SU-DHL-6 (cell line): Measurements from ENCODE around the gene APOL6.

Experiments used
- H2AFZ ChIP-seq: fragments of 200-600 bp; sonication (generic); 2 replicates; pipeline ENCODE4 v1.6.1; 2014; ENCODE audit warnings: low read depth, mild to moderate bottlenecking, moderate library complexity, mixed read lengths, antibody characterized with exemption, low read length; ENCODE audit not compliant: severe bottlenecking
- H3F3A ChIP-seq: fragments of 200-600 bp; shearing (Covaris generic); 2 replicates; pipeline ENCODE4 v1.6.0; 2016; ENCODE audit warnings: antibody characterized with exemption, mild to moderate bottlenecking; ENCODE audit not compliant: insufficient read depth
- H3K27ac ChIP-seq: fragments of 200-600 bp; sonication (generic); 2 replicates; pipeline ENCODE4 v1.5.1; 2016; ENCODE audit warnings: low read depth, mild to moderate bottlenecking, low read length, moderate library complexity, mixed read lengths
- H3K27me3 ChIP-seq: fragments of 200-600 bp; sonication (generic), shearing (Covaris generic); 2 replicates; pipeline ENCODE4 v1.6.0; 2014; ENCODE audit warnings: mild to moderate bottlenecking, low read length
- H3K36me3 ChIP-seq: fragments of 200-600 bp; sonication (generic); 2 replicates; pipeline ENCODE4 v1.6.1; 2014; ENCODE audit warnings: mild to moderate bottlenecking, low read length, mixed read lengths
- H3K4me2 ChIP-seq: fragments of 300-600, 200-600 bp; shearing (Covaris generic), sonication (generic); 2 replicates; pipeline ENCODE4 v1.6.0; 2014; ENCODE audit warnings: low read length, low read depth, mild to moderate bottlenecking; ENCODE audit not compliant: poor library complexity, severe bottlenecking
- H3K4me3 ChIP-seq: fragments of 200-600 bp; sonication (generic); 2 replicates; pipeline ENCODE4 v1.5.1; 2014; ENCODE audit warnings: antibody characterized with exemption, low read length, mild to moderate bottlenecking, mixed read lengths; ENCODE audit not compliant: insufficient read depth, poor library complexity, severe bottlenecking
- H3K79me2 ChIP-seq: fragments of 200-600 bp; sonication (generic); 2 replicates; pipeline ENCODE4 v1.6.1; 2014; ENCODE audit warnings: mild to moderate bottlenecking, low read length, moderate library complexity; ENCODE audit not compliant: insufficient read depth
- H3K9ac ChIP-seq: fragments of 200-600 bp; sonication (generic); 2 replicates; pipeline ENCODE4 v1.7.0; 2014; ENCODE audit warnings: mild to moderate bottlenecking, low read length
- H3K9me2 ChIP-seq: fragments of 200-600 bp; sonication (generic); replicated peaks from 2 replicates; pipeline ENCODE4 v1.6.1; 2014; ENCODE audit warnings: low read length; ENCODE audit not compliant: insufficient read depth
- H3K9me3 ChIP-seq: fragments of 200-600 bp; sonication (generic); 2 replicates; pipeline ENCODE4 v1.6.1; 2014; ENCODE audit warnings: low read length, mixed read lengths; ENCODE audit not compliant: insufficient read depth
- H4K20me1 ChIP-seq: fragments of 200-600 bp; sonication (generic); 2 replicates; pipeline ENCODE4 v1.6.1; 2014; ENCODE audit warnings: low read depth, mild to moderate bottlenecking, antibody characterized with exemption, low read length, moderate library complexity, mixed read lengths
- EZH2phosphoT487 ChIP-seq: fragments of 200-600 bp; sonication (generic), shearing (Covaris generic); conservative IDR thresholded peaks from 2 replicates; pipeline ENCODE4 v1.6.1; 2018; ENCODE audit warnings: mild to moderate bottlenecking, antibody characterized with exemption, low read length, moderate library complexity, mixed read lengths
- TF ChIP-seq, protein P1 (sequence below): fragments of 200-600 bp; sonication (generic); IDR thresholded peaks from one replicate; pipeline ENCODE4 v1.5.1; 2017; ENCODE audit warnings: antibody characterized with exemption, mild to moderate bottlenecking, low read length, moderate library complexity; ENCODE audit not compliant: insufficient read depth, poor library complexity, severe bottlenecking

APOL6 gene

DNA sequence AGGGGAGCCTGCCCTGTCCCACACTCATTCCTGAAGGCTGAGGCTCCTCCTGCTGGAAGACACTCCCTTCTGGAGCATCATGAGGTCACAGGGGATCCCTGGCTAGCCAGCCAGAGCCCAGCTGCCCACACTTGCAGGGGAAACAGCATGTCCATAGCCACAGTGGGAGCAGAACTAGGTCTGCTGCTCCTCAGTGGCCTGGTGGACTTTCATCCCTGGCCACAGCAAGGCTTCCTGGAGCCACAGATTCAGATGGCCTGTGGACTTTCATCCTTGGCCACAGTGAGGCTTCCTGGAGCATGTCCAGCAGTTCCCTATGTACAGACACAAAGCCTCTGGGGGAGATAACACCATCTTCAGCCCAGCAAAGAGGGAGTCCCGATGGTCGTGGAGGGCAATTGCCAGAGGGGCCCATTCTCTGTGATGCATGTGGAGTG is 5.9 kb upstream of the APOL6 start:
- no peak overlapping the region for H3K27ac ChIP-seq
- H3K9ac ChIP-seq: no peak overlapping the region
- H4K20me1 ChIP-seq: no peaks in the 10 kb centered on the region
- H3K9me3 ChIP-seq: no peaks in the 10 kb centered on the region
- H3K79me2 ChIP-seq: no peaks in the 10 kb centered on the region
- no peak overlapping the region for H3K4me3 ChIP-seq
- H3K36me3 ChIP-seq: no peaks in the 10 kb centered on the region
- TF ChIP-seq, protein P1, sequence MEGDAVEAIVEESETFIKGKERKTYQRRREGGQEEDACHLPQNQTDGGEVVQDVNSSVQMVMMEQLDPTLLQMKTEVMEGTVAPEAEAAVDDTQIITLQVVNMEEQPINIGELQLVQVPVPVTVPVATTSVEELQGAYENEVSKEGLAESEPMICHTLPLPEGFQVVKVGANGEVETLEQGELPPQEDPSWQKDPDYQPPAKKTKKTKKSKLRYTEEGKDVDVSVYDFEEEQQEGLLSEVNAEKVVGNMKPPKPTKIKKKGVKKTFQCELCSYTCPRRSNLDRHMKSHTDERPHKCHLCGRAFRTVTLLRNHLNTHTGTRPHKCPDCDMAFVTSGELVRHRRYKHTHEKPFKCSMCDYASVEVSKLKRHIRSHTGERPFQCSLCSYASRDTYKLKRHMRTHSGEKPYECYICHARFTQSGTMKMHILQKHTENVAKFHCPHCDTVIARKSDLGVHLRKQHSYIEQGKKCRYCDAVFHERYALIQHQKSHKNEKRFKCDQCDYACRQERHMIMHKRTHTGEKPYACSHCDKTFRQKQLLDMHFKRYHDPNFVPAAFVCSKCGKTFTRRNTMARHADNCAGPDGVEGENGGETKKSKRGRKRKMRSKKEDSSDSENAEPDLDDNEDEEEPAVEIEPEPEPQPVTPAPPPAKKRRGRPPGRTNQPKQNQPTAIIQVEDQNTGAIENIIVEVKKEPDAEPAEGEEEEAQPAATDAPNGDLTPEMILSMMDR: no peak
- TF ChIP-seq EZH2phosphoT487: no peak
- no peaks in the 10 kb centered on the region for H3K27me3 ChIP-seq
- H3K4me2 ChIP-seq: no peak overlapping the region
- H3K9me2 ChIP-seq: no peaks in the 10 kb centered on the region
- H2AFZ ChIP-seq: no peak overlapping the region
- H3F3A ChIP-seq: peaks cover 10% of the 10 kb centered on the region

DNA sequence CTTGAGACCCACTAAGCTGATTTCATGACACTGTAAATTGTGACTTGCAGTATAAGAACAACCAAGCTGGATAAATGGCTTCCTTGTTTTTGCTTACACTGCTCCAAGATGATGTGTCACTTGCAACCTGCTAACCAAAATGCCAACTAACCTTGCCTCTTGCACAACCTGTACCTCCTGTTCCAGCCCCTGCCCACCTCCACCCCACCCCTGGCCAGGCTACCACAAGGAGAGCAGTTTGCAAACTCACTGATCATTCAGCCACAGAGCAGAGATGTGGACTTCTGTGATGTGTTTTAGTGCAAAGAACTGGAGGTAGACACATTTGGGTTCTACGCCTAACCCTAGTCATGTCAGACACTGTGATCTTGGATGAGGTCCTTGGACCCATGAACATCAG is 4.3 kb upstream of the APOL6 start:
- TF ChIP-seq, protein P1: no peak
- no peak for TF ChIP-seq EZH2phosphoT487

DNA sequence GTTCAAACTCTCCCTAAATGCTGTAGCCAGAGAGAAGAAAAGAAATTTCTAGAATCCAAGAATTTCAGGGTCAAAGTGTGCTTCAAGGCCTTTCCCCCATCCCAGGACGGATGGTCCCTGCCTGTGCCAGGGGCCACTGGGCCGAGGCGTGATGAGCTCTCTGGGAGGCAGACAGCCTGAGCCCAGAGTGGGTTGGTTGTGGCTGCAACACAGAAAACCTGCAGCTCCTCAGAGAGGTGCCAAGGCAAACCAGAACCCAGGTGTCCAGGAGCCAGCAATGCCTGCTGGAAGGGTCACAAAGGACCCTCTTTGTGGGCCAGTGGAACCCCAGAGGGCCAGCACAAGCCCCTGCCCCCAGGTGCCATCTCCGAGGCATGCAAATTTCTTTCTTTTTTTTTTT is 2.6 kb upstream of the APOL6 start:
- Histone ChIP-seq H3K9me2 (no peaks in the 10 kb centered on the region), H3K9ac (no peak overlapping the region), H3K27me3 (no peaks in the 10 kb centered on the region), H3F3A (peaks cover 21% of the 10 kb centered on the region), H3K36me3 (no peaks in the 10 kb centered on the region), H3K79me2 (no peaks in the 10 kb centered on the region), H3K27ac (no peak overlapping the region; the same call in 1 of the 2 replicates), H4K20me1 (no peaks in the 10 kb centered on the region), H3K4me3 (no peak overlapping the region), H3K9me3 (no peaks in the 10 kb centered on the region), H3K4me2 (no peak overlapping the region), H2AFZ (no peak overlapping the region)
- TF ChIP-seq, protein P1: no peak
- TF ChIP-seq EZH2phosphoT487: no peak

More for the DNA sequence above, 4.3 kb upstream of the APOL6 start:
- H3K27ac ChIP-seq: no peak overlapping the region
- no peaks in the 10 kb centered on the region for H3K79me2 ChIP-seq
- no peaks in the 10 kb centered on the region for H3K27me3 ChIP-seq
- H3F3A ChIP-seq: peaks cover 21% of the 10 kb centered on the region
- H3K4me2 ChIP-seq: no peak overlapping the region
- no peak overlapping the region for H2AFZ ChIP-seq
- H3K9me3 ChIP-seq: no peaks in the 10 kb centered on the region
- no peaks in the 10 kb centered on the region for H3K36me3 ChIP-seq
- no peaks in the 10 kb centered on the region for H4K20me1 ChIP-seq
- H3K4me3 ChIP-seq: no peak overlapping the region
- H3K9me2 ChIP-seq: no peaks in the 10 kb centered on the region
- H3K9ac ChIP-seq: no peak overlapping the region

DNA sequence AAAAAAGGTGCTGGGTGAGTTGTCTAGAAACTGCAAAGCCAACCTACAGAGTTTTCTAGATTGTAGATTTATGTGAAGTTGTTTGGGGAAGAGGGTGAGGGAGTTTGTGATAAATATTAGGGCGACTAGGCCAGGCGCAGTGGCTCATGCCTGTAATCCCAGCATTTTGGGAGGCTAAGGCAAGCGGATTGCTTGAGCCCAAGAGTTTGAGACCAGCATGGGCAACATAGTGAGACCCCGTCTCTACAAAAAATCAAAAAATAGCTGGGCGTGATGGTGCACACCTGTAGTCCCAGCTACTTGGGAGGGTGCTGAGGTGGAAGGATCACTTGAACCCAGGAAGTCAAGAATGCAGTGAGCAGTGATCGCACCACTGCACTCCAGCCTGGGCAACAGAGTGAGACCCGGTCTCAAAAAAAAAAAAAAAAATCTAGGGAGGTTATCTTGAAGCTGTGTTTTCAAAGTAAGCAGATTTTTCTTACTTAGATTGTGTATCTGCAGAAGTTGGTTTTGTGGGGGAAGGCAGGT is 844 bp downstream of the APOL6 start:
- Histone ChIP-seq H4K20me1 (no peaks in the 10 kb centered on the region), H2AFZ (no peak overlapping the region), H3K9me3 (no peaks in the 10 kb centered on the region), H3F3A (peaks cover 21% of the 10 kb centered on the region), H3K4me2 (peak overlapping the region; percentile 84), H3K9ac (peak overlapping the region; percentile 45), H3K79me2 (no peaks in the 10 kb centered on the region), H3K27ac (peak overlapping the region; percentile 88), H3K9me2 (no peaks in the 10 kb centered on the region), H3K4me3 (peak overlapping the region; percentile 39), H3K36me3 (no peaks in the 10 kb centered on the region), H3K27me3 (no peaks in the 10 kb centered on the region)
- TF ChIP-seq, protein P1: no peak
- TF ChIP-seq EZH2phosphoT487: no peak
